Measurements from ENCODE around the gene PELI1. TPM values are rescaled to one million over a fixed set of nuclear protein-coding genes. Genes with fewer than 3 reads are reported as not detected.

Gene PELI1
- total and polyA plus RNA-seq, 2 of the 8 experiments (the other 6 are each of a cell fraction or from before 2014, with no cell fraction given), result 21.8 to 57.1 TPM

GRCh38 chr2:64173156-64174135 is 29.2 kb upstream of the PELI1 start:
- Histone ChIP-seq H3K4ac (replicated peaks; ENCODE audit: insufficient read length, low read depth, low read length) (no peak overlapping the region), H4K8ac (ENCODE audit: extremely low read depth, insufficient read depth, low read length) (no peak overlapping the region), H4K5ac (ENCODE audit: insufficient read length, low read depth, low read length) (no peak overlapping the region), H2BK12ac (ENCODE audit: low read depth, low read length) (no peak overlapping the region), H2BK15ac (ENCODE audit: low read length) (no peak overlapping the region), H2BK120ac (replicated peaks; ENCODE audit: low read depth, low read length) (no peak overlapping the region), H4K91ac (replicated peaks; ENCODE audit: insufficient read length, low read length) (no peak overlapping the region), H2AK5ac (ENCODE audit: low read depth, low read length) (no peak overlapping the region), H3K79me2 (ENCODE audit: control insufficient read depth in 1 of 2, insufficient read depth in 2 of 2, low read length in 2 of 2) (no peaks in the 10 kb centered on the region), H3K14ac (ENCODE audit: insufficient read length) (no peak overlapping the region), H3K9me3 (ENCODE audit: insufficient read depth in 2 of 2, low read depth in 1 of 2, low read length in 1 of 2) (no peaks in the 10 kb centered on the region), H3K9ac (replicated peaks in 1 of 4; ENCODE audit: extremely low read depth in 1 of 4, low read depth in 3 of 4, low read length in 3 of 4) (no peak overlapping the region), H3K23ac (ENCODE audit: insufficient read length) (no peak overlapping the region), H3K27ac (ENCODE audit: low read depth, low read length) (no peak overlapping the region), H3K18ac (ENCODE audit: extremely low read depth, low read length) (no peak overlapping the region), H2BK5ac (ENCODE audit: low read depth, low read length) (no peak overlapping the region), H3K4me2 (ENCODE audit: insufficient read depth in 1 of 2, low read depth in 2 of 2, low read length in 2 of 2) (no peak overlapping the region), H2AFZ (ENCODE audit: low read length) (no peak overlapping the region), H3K4me1 (replicated peaks in 1 of 4; ENCODE audit: control insufficient read depth in 3 of 4, insufficient read depth in 4 of 4, low read length in 3 of 4) (peaks cover 0 to 5% (median 2%) of the 10 kb centered on the region in 4 experiments; a peak in 2 of 7 replicates), H3K27me3 (replicated peaks in 1 of 4; ENCODE audit: control insufficient read depth in 3 of 4, extremely low read depth in 1 of 4, insufficient read depth in 3 of 4, low read length in 3 of 4) (peaks cover 0 to 1% (median 0%) of the 10 kb centered on the region in 4 experiments; a peak in 1 of 7 replicates), H3K79me1 (ENCODE audit: low read depth, low read length) (no peaks in the 10 kb centered on the region), H3K23me2 (ENCODE audit: low read depth, low read length) (no peaks in the 10 kb centered on the region), H2BK20ac (ENCODE audit: low read length) (no peak overlapping the region), H4K20me1 (replicated peaks in 1 of 2; ENCODE audit: control insufficient read depth in 1 of 2, insufficient read depth in 2 of 2, low read length in 2 of 2) (no peaks in the 10 kb centered on the region), H3K36me3 (ENCODE audit: control insufficient read depth in 2 of 4, insufficient read depth in 4 of 4, low read length in 3 of 4) (no peaks in the 10 kb centered on the region), H3K4me3 (ENCODE audit: extremely low read depth in 1 of 4, insufficient read depth in 2 of 4, low read depth in 3 of 4, low read length in 4 of 4) (no peak overlapping the region), H3K56ac (replicated peaks; ENCODE audit: insufficient read length, low read depth, low read length) (no peak overlapping the region)
- 72% methylated on average over 5 of the region's 5 CpGs; no CpG with 5 or more reads in 1 of the 2 experiments for WGBS, 2 experiments (ENCODE audit: extremely low coverage in 1 of 2, insufficient coverage in 1 of 2, insufficient read length in 1 of 2, insufficient replicate concordance in 2 of 2, low coverage in 1 of 2, low lambda C conversion rate in 2 of 2, missing lambda C conversion rate in 1 of 2)
- no peak for FAIRE-seq
- ChIA-PET CTCF (ENCODE audit: partially characterized antibody) (interaction anchor here (0.9 to 1.1 kb wide), 2 partner anchors 22 to 46 kb away, joined by 3 to 4 read pairs; no protein-coding TSS in a partner anchor), POLR2A (ENCODE audit: partially characterized antibody) (interaction anchor here (0.6 to 1.3 kb wide), 2 partner anchors 12 to 139 kb away, joined by 3 read pairs; no protein-coding TSS in a partner anchor)
- DNase-seq (ENCODE audit: low read depth in 1 of 2, low spot score in 2 of 2), result no peak
- no peak for TF ChIP-seq PHF8 (conservative IDR thresholded peaks at IDR 0.05; ENCODE audit: low read depth, low read length)
- no peak for TF ChIP-seq MAFK (IDR thresholded peaks at IDR 0.05; ENCODE audit: low read depth, low read length)
- TF ChIP-seq ASH2L (IDR thresholded peaks at IDR 0.05; ENCODE audit: low read length), result no peak
- TF ChIP-seq POLR2A (IDR thresholded peaks at IDR 0.05; ENCODE audit: control extremely low read depth in 1 of 2, low read depth in 2 of 2, low read length in 2 of 2), result no peak
- no peak for TF ChIP-seq BCL11A (IDR thresholded peaks at IDR 0.05; ENCODE audit: low read depth in 2 of 2, low read length in 2 of 2)
- no peak for TF ChIP-seq TBP (IDR thresholded peaks at IDR 0.05; ENCODE audit: low read depth, low read length)
- TF ChIP-seq CTCF (IDR thresholded peaks at IDR 0.05; ENCODE audit: control extremely low read depth in 1 of 3, insufficient read depth in 1 of 3, low read depth in 1 of 3, low read length in 3 of 3), result no peak
- no peak for TF ChIP-seq RFX5 (IDR thresholded peaks at IDR 0.05; ENCODE audit: borderline replicate concordance, low read depth, low read length)
- no peak for TF ChIP-seq POU5F1 (IDR thresholded peaks at IDR 0.05; ENCODE audit: low read depth, low read length)
